ENCODE data around the gene PCSK4.

Gene PCSK4

GRCh38 chr19:1433119-1434039 lies 56.8 kb downstream of the PCSK4 start:
- FAIRE-seq (no peak), DNase-seq (ENCODE audit: insufficient read length) (no peak)
- TF ChIP-seq TAF1 (IDR thresholded peaks at IDR 0.05; ENCODE audit: borderline replicate concordance, low read depth, low read length) (no peak), POLR2AphosphoS5 (IDR thresholded peaks at IDR 0.05; ENCODE audit: low read depth, low read length) (no peak; the same call in 1 of the 2 replicates), POLR2A (IDR thresholded peaks at IDR 0.05; ENCODE audit: low read depth, low read length) (no peak)

DNA sequence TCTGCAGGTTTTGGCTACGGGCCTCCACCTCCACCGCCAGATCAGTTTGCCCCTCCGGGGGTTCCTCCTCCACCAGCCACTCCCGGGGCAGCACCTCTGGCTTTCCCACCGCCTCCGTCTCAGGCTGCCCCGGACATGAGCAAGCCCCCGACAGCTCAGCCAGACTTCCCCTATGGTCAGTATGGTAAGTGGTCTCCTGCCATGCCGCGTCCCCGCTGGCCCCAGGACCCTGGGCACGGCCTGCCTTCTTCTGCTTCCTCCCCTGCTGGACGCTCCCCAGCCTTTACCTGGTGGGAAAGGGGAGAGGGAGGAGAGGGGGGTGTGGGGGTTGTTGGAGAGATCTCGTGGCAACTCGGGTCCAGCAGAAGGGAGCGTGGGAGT lies 57.7 kb downstream of the PCSK4 start:
- FAIRE-seq: no peak
- no peak for DNase-seq (ENCODE audit: insufficient read length)
- TF ChIP-seq POLR2AphosphoS5 (IDR thresholded peaks at IDR 0.05; ENCODE audit: low read depth, low read length) (no peak), TAF1 (IDR thresholded peaks at IDR 0.05; ENCODE audit: borderline replicate concordance, low read depth, low read length) (no peak), POLR2A (IDR thresholded peaks at IDR 0.05; ENCODE audit: low read depth, low read length) (no peak)

DNA sequence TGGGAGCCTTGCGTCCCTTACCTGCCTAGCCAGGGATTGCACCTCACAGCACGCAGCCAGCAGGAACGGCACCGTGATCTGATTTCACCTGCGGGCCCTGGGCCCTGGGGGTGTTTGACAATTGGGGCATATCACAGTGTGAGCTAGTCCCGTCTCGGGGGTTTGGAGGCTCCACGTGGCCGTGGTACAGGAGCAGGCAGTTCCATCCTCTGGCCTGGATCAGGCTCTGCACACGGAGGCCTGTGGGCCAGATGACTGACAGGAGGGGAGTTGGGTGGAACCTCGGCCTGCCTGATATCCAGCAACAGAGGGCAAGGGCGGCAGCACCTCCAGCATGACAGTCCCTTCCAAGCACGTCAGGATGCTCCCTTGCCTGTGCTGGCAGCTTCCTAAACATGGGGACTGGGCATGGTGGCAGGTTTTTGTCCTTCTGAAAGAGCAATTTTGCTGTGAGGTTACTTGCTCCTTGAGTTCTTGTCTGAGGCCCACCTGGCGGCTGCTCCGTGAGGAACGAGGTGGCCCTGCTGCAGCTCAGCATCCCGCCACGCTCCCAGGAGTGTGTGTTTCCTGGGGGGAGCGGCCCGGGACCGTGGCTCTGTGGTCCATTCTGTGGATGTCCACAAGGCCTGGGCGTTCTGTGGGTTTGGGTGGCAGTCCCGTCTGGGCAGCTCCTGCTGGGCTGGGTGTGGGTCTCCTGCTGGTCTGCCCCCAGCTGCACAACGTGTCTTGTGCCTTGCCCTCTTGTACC lies 58.2 kb downstream of the PCSK4 start:
- DNase-seq (ENCODE audit: insufficient read length) (no peak), FAIRE-seq (no peak)
- TF ChIP-seq TAF1 (IDR thresholded peaks at IDR 0.05; ENCODE audit: borderline replicate concordance, low read depth, low read length) (no peak), POLR2AphosphoS5 (IDR thresholded peaks at IDR 0.05; ENCODE audit: low read depth, low read length) (no peak), POLR2A (IDR thresholded peaks at IDR 0.05; ENCODE audit: low read depth, low read length) (no peak)

Data from GM12892 (cell line).